DOHH2 (cell line): ENCODE measurements around the gene TMEM86A.

Experiments used
- CTCF ChIP-seq: fragments of 200-600 bp; sonication (generic); IDR thresholded peaks from one replicate; pipeline ENCODE4 v1.5.1; 2014; ENCODE audit warnings: antibody characterized with exemption, mild to moderate bottlenecking, low read depth, low read length; ENCODE audit not compliant: poor library complexity, severe bottlenecking
- EZH2phosphoT487 ChIP-seq: fragments of 200-600 bp; sonication (generic); IDR thresholded peaks from 2 replicates; pipeline ENCODE4 v1.6.1; 2017; ENCODE audit warnings: borderline replicate concordance, mild to moderate bottlenecking, antibody characterized with exemption, low read length, moderate library complexity, mixed read lengths

GRCh38 chr11:18696638-18697225, 1.8 kb upstream of the TMEM86A start:
- no peak for TF ChIP-seq EZH2phosphoT487
- no peak for TF ChIP-seq CTCF
